Neuronal stem cell (in vitro differentiated cells): ENCODE results near the gene IL21R.
"Not testable (repeated sequence)": the region's sequence is repeated elsewhere in the genome, so short reads cannot be mapped to it uniquely, and the experiment has no call there.

Experiments
- DNase-seq: peaks from one replicate; pipeline ENCODE4 v3.0.0-alpha.2; 2013; ENCODE audit warnings: low spot score
- H2AFZ ChIP-seq: one replicate; pipeline ENCODE4 v1.6.1; 2013; ENCODE audit warnings: mild to moderate bottlenecking, low read length, inconsistent platforms
- H2AK5ac ChIP-seq: 2 replicates; pipeline ENCODE4 v1.6.1; 2013; ENCODE audit warnings: low read depth, mild to moderate bottlenecking, inconsistent platforms, low read length, moderate library complexity, mixed read lengths
- H2BK120ac ChIP-seq: 2 replicates; pipeline ENCODE4 v1.6.1; 2013; ENCODE audit warnings: low read depth, mild to moderate bottlenecking, inconsistent platforms, low read length, moderate library complexity, mixed read lengths
- H2BK12ac ChIP-seq: one replicate; pipeline ENCODE4 v1.6.1; 2013; ENCODE audit warnings: low read length, inconsistent platforms
- H2BK15ac ChIP-seq: 2 replicates; pipeline ENCODE4 v1.6.1; 2013; ENCODE audit warnings: mild to moderate bottlenecking, low read length, inconsistent platforms, mixed read lengths
- H2BK5ac ChIP-seq: one replicate; pipeline ENCODE4 v1.6.1; 2013; ENCODE audit warnings: inconsistent platforms, mild to moderate bottlenecking, low read length, moderate library complexity
- H3K14ac ChIP-seq: one replicate; pipeline ENCODE4 v1.6.1; 2013; ENCODE audit warnings: low read length, inconsistent platforms
- H3K18ac ChIP-seq: 2 replicates; pipeline ENCODE4 v1.6.1; 2013; ENCODE audit warnings: low read length, inconsistent platforms
- H3K23ac ChIP-seq: 2 replicates; pipeline ENCODE4 v1.6.1; 2013; ENCODE audit warnings: low read depth, mild to moderate bottlenecking, mixed read lengths, low read length, inconsistent platforms; ENCODE audit not compliant: poor library complexity
- H3K27ac ChIP-seq: replicated peaks from 3 replicates; pipeline ENCODE4 v1.5.1; 2013; ENCODE audit warnings: low read length, inconsistent platforms
- H3K27me3 ChIP-seq, 3 experiments: 2 replicates each; pipeline ENCODE4 v1.6.1; 2013; ENCODE audit warnings: low read length in 3 of 3, mild to moderate bottlenecking in 2 of 3, inconsistent platforms in 1 of 3, low read depth in 1 of 3, mixed read lengths in 1 of 3, moderate library complexity in 1 of 3; ENCODE audit not compliant: control insufficient read depth in 3 of 3, insufficient read depth in 3 of 3
- H3K36me3 ChIP-seq, 2 donors: replicated peaks in 1 of 2; 2 replicates each; pipeline ENCODE4 v1.6.1; 2013; ENCODE audit warnings: low read length in 2 of 2; ENCODE audit not compliant: control insufficient read depth in 2 of 2, insufficient read depth in 2 of 2
- H3K4ac ChIP-seq: 2 replicates; pipeline ENCODE4 v1.6.1; 2013; ENCODE audit warnings: inconsistent platforms, mild to moderate bottlenecking, low read length, moderate library complexity
- H3K4me1 ChIP-seq, 2 donors: 1 replicate in 1 of 2; 2 replicates in 1 of 2; pipeline ENCODE4 v1.6.1; 2013; ENCODE audit warnings: low read length in 2 of 2, low read depth in 1 of 2; ENCODE audit not compliant: control insufficient read depth in 2 of 2, insufficient read depth in 1 of 2
- H3K4me2 ChIP-seq: one replicate; pipeline ENCODE4 v1.6.1; 2013; ENCODE audit warnings: mild to moderate bottlenecking, low read length, inconsistent platforms; ENCODE audit not compliant: insufficient read depth, poor library complexity, severe bottlenecking
- H3K4me3 ChIP-seq, 2 donors: 2 replicates each; pipeline ENCODE4 v1.5.1; 2013; ENCODE audit warnings: low read length in 2 of 2, mild to moderate bottlenecking in 2 of 2, inconsistent platforms in 1 of 2, moderate library complexity in 1 of 2
- H3K79me1 ChIP-seq: one replicate; pipeline ENCODE4 v1.6.1; 2013; ENCODE audit warnings: low read depth, mild to moderate bottlenecking, inconsistent platforms, low read length, moderate library complexity
- H3K9ac ChIP-seq: one replicate; pipeline ENCODE4 v1.6.1; 2013; ENCODE audit warnings: mild to moderate bottlenecking, low read depth, low read length, inconsistent platforms; ENCODE audit not compliant: poor library complexity
- H3K9me3 ChIP-seq, 2 donors: replicated peaks in 1 of 2; 2 replicates each; pipeline versions ENCODE3 to v1.6.1; 2013; ENCODE audit warnings: low read length in 2 of 2, mild to moderate bottlenecking in 2 of 2, inconsistent platforms in 1 of 2, low read depth in 1 of 2, mixed read lengths in 1 of 2, moderate library complexity in 1 of 2; ENCODE audit not compliant: control insufficient read depth in 2 of 2, insufficient read depth in 1 of 2
- H4K8ac ChIP-seq: one replicate; pipeline ENCODE4 v1.6.1; 2013; ENCODE audit warnings: low read depth, mild to moderate bottlenecking, inconsistent platforms, low read length, moderate library complexity
- H4K91ac ChIP-seq: one replicate; pipeline ENCODE4 v1.6.1; 2013; ENCODE audit warnings: low read length, low read depth, mild to moderate bottlenecking, inconsistent platforms; ENCODE audit not compliant: poor library complexity
- WGBS, 2 donors: extraction: QIAGEN DNeasy Blood & Tissue Kit; methylation state at CpG; one replicate each; pipeline ENCODE4 v1.1.7; 2013; ENCODE audit warnings: missing lambda C conversion rate in 2 of 2, mixed read lengths in 1 of 2; ENCODE audit not compliant: insufficient read length in 2 of 2, insufficient replicate concordance in 1 of 2; ENCODE audit errors: extremely low coverage in 2 of 2; 5-methylcytosine and 5-hydroxymethylcytosine counted together

IL21R gene

GRCh38 chr16:27407133-27407532 lies 5.2 kb downstream of the IL21R start:
- no peaks in the 10 kb centered on the region for H3K36me3 ChIP-seq
- H3K27ac ChIP-seq: no peak overlapping the region
- no peak overlapping the region for H3K9ac ChIP-seq
- no peak overlapping the region for H3K4me2 ChIP-seq
- no peak overlapping the region for H2AFZ ChIP-seq
- peaks cover 5 to 7% of the 10 kb centered on the region in 2 donors for H3K4me1 ChIP-seq
- no peak overlapping the region for H3K4ac ChIP-seq
- no peak overlapping the region for H3K14ac ChIP-seq
- peaks cover 0 to 12% (median 0%) of the 10 kb centered on the region in 3 experiments for H3K27me3 ChIP-seq
- H4K8ac ChIP-seq: no peak overlapping the region
- no peak overlapping the region for H2BK15ac ChIP-seq
- H3K4me3 ChIP-seq: no peak overlapping the region
- DNase-seq: no peak
- no peak overlapping the region for H3K18ac ChIP-seq
- no peak overlapping the region for H4K91ac ChIP-seq
- no peaks in the 10 kb centered on the region for H3K79me1 ChIP-seq
- no peak overlapping the region for H3K23ac ChIP-seq
- H3K9me3 ChIP-seq: no peaks in the 10 kb centered on the region
- WGBS, 2 donors: no CpG with 5 or more reads among the region's 2 CpGs
- no peak overlapping the region for H2BK120ac ChIP-seq
- no peak overlapping the region for H2BK5ac ChIP-seq
- no peak overlapping the region for H2BK12ac ChIP-seq
- no peak overlapping the region for H2AK5ac ChIP-seq

DNA sequence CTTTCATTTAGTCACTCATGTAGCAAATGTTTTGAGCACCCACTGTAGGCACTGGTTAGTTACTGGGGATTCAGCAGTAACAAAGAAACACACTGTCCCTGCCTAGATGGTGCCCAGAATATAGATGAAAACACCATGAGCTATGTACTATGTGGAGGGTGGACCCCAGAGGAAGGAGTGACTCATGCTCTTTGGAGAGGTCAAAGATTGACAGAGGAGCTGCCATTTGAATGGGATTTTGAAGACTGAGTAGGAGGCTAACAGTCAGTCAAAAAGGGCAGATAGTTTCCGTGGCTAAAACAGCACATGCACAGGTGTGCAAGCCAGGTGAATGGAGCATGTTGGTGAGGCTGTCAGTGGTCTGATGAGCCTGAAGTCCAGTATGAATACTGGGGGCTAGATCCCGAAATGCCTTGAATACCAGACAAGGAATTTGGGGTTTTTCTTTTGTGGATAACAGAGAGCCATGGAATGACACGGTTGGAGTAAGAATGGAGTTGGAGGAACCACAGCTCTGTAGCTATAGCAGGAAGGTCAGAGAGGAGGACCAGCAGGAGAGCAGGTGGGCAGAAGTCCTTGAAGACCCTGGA lies 6.1 kb downstream of the IL21R start:
- peak overlapping the region; percentile 33 for H2AFZ ChIP-seq
- H3K9ac ChIP-seq: no peak overlapping the region
- H3K4me2 ChIP-seq: no peak overlapping the region
- peaks cover 0 to 5% of the 10 kb centered on the region in 2 donors for H3K9me3 ChIP-seq
- no peak overlapping the region for H2BK12ac ChIP-seq
- no peak overlapping the region for H4K91ac ChIP-seq
- no peak overlapping the region for H2AK5ac ChIP-seq
- H3K23ac ChIP-seq: no peak overlapping the region
- no peak for DNase-seq
- no peaks in the 10 kb centered on the region for H3K79me1 ChIP-seq
- H2BK15ac ChIP-seq: no peak overlapping the region
- H3K27me3 ChIP-seq: peaks cover 0 to 4% (median 0%) of the 10 kb centered on the region in 3 experiments
- H3K4me1 ChIP-seq: peaks cover 4 to 7% of the 10 kb centered on the region in 2 donors
- no peaks in the 10 kb centered on the region for H3K36me3 ChIP-seq
- H2BK5ac ChIP-seq: no peak overlapping the region
- no peak overlapping the region for H3K18ac ChIP-seq
- H4K8ac ChIP-seq: no peak overlapping the region
- no peak overlapping the region for H3K14ac ChIP-seq
- no peak overlapping the region for H3K27ac ChIP-seq
- WGBS, 2 donors: no CpG with 5 or more reads among the region's 3 CpGs
- no peak overlapping the region for H3K4ac ChIP-seq
- no peak overlapping the region for H2BK120ac ChIP-seq
- no peak overlapping the region for H3K4me3 ChIP-seq

GRCh38 chr16:27408602-27409031 lies 6.6 kb downstream of the IL21R start:
- no peak overlapping the region for H3K9ac ChIP-seq
- no peak overlapping the region for H3K4me2 ChIP-seq
- H3K9me3 ChIP-seq: peaks cover 0 to 5% of the 10 kb centered on the region in 2 donors
- H3K79me1 ChIP-seq: no peaks in the 10 kb centered on the region
- no peak for DNase-seq
- no peak overlapping the region for H3K18ac ChIP-seq
- H4K8ac ChIP-seq: no peak overlapping the region
- H2BK120ac ChIP-seq: no peak overlapping the region
- peaks cover 0 to 4% (median 0%) of the 10 kb centered on the region in 3 experiments for H3K27me3 ChIP-seq
- H3K27ac ChIP-seq: no peak overlapping the region
- no peak overlapping the region for H3K4ac ChIP-seq
- H2BK15ac ChIP-seq: no peak overlapping the region
- peaks cover 4 to 7% of the 10 kb centered on the region in 2 donors for H3K4me1 ChIP-seq
- no peak overlapping the region for H2AK5ac ChIP-seq
- H2AFZ ChIP-seq: peak overlapping the region; percentile 33
- H4K91ac ChIP-seq: no peak overlapping the region
- H3K14ac ChIP-seq: no peak overlapping the region
- no peak overlapping the region for H2BK5ac ChIP-seq
- no peak overlapping the region for H2BK12ac ChIP-seq
- no peaks in the 10 kb centered on the region for H3K36me3 ChIP-seq
- no peak overlapping the region for H3K23ac ChIP-seq
- H3K4me3 ChIP-seq: no peak overlapping the region
- no CpG with 5 or more reads among the region's 6 CpGs for WGBS, 2 donors

DNA sequence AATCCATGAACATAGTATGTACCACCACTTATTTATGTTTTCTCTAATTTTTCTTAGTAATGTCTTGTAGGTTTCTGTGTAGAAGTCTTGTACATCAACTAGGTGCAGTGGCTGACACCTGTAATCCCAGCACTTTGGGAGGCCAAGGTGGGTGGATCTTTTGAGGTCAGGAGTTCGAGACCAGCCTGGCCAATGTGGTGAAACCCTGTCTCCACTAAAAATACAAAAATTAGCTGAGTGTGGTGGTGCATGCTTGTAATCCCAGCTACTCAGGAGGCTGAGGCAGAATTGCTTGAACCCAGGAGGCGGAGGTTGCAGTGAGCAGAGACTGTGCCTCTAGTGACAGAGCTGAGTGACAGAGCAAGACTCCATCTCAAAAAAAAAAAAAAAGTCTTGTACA lies 8.0 kb downstream of the IL21R start:
- not testable (repeated sequence) for DNase-seq, H3K27me3 ChIP-seq, H2BK5ac ChIP-seq, H3K9me3 ChIP-seq, H3K4me2 ChIP-seq, H3K4ac ChIP-seq, H3K36me3 ChIP-seq, H3K4me3 ChIP-seq, H3K9ac ChIP-seq, H2BK120ac ChIP-seq, H3K18ac ChIP-seq, H4K91ac ChIP-seq, H3K23ac ChIP-seq, H2BK12ac ChIP-seq, H2AFZ ChIP-seq, H3K79me1 ChIP-seq, H3K27ac ChIP-seq, H4K8ac ChIP-seq, H3K4me1 ChIP-seq, H2AK5ac ChIP-seq, H3K14ac ChIP-seq, H2BK15ac ChIP-seq
- no CpG with 5 or more reads among the region's 2 CpGs for WGBS, 2 donors
